Mesendoderm (in vitro differentiated cells): ENCODE data around the gene TGFB2.

Source experiments
- DNase-seq: peaks from one replicate; pipeline ENCODE4 v3.0.0; 2013
- H2AK5ac ChIP-seq: 2 replicates; pipeline ENCODE4 v1.6.1; 2013; ENCODE audit warnings: low read length, inconsistent platforms
- H2BK120ac ChIP-seq: 2 replicates; pipeline ENCODE4 v1.6.1; 2013; ENCODE audit warnings: low read depth, mild to moderate bottlenecking, low read length, moderate library complexity, mixed read lengths
- H2BK15ac ChIP-seq: replicated peaks from 2 replicates; pipeline ENCODE4 v1.6.1; 2013; ENCODE audit warnings: low read depth, mild to moderate bottlenecking, moderate library complexity
- H2BK5ac ChIP-seq: 2 replicates; pipeline ENCODE4 v1.6.1; 2013; ENCODE audit warnings: low read length, inconsistent platforms
- H3K18ac ChIP-seq: 2 replicates; pipeline ENCODE4 v1.6.1; 2013; ENCODE audit warnings: mild to moderate bottlenecking, low read length, mixed read lengths
- H3K23ac ChIP-seq: one replicate; pipeline ENCODE4 v1.6.1; 2013; ENCODE audit warnings: low read length
- H3K27ac ChIP-seq: 2 replicates; pipeline ENCODE4 v1.5.1; 2013; ENCODE audit warnings: low read depth, mild to moderate bottlenecking, inconsistent platforms, low read length, moderate library complexity
- H3K27me3 ChIP-seq: 2 replicates; pipeline ENCODE4 v1.6.1; 2013; ENCODE audit warnings: low read length, control low read depth, mild to moderate bottlenecking, inconsistent platforms; ENCODE audit not compliant: insufficient read depth, poor library complexity
- H3K36me3 ChIP-seq: 2 replicates; pipeline ENCODE4 v1.6.1; 2013; ENCODE audit warnings: low read length, inconsistent platforms; ENCODE audit not compliant: control insufficient read depth, insufficient read depth
- H3K4ac ChIP-seq: one replicate; pipeline ENCODE4 v1.6.1; 2013; ENCODE audit warnings: low read depth, mild to moderate bottlenecking, low read length, moderate library complexity
- H3K4me1 ChIP-seq: 2 replicates; pipeline ENCODE4 v1.6.1; 2013; ENCODE audit warnings: low read depth, low read length, inconsistent platforms; ENCODE audit not compliant: control insufficient read depth
- H3K4me2 ChIP-seq: 2 replicates; pipeline ENCODE4 v1.6.1; 2013; ENCODE audit warnings: low read length
- H3K4me3 ChIP-seq: 2 replicates; pipeline ENCODE4 v1.5.1; 2013; ENCODE audit warnings: mild to moderate bottlenecking, low read length
- H3K56ac ChIP-seq: one replicate; pipeline ENCODE4 v1.6.1; 2013; ENCODE audit warnings: low read length
- H3K79me1 ChIP-seq: 2 replicates; pipeline ENCODE4 v1.6.1; 2013; ENCODE audit warnings: low read length, inconsistent platforms
- H3K79me2 ChIP-seq: 2 replicates; pipeline ENCODE4 v1.6.1; 2013; ENCODE audit warnings: mild to moderate bottlenecking, low read length; ENCODE audit not compliant: control insufficient read depth, insufficient read depth
- H3K9ac ChIP-seq: 2 replicates; pipeline ENCODE4 v1.6.1; 2013; ENCODE audit warnings: low read length, inconsistent platforms
- H4K5ac ChIP-seq: one replicate; pipeline ENCODE4 v1.6.1; 2013; ENCODE audit warnings: low read length
- H4K8ac ChIP-seq: one replicate; pipeline ENCODE4 v1.6.1; 2013; ENCODE audit warnings: low read depth, mild to moderate bottlenecking, control low read depth, low read length, moderate library complexity
- WGBS: extraction: QIAGEN DNeasy Blood & Tissue Kit; methylation state at CpG from one replicate; pipeline ENCODE4 v1.1.7; 2013; ENCODE audit warnings: low lambda C conversion rate, missing lambda C conversion rate; ENCODE audit not compliant: insufficient coverage; ENCODE audit errors: extremely low coverage; 5-methylcytosine and 5-hydroxymethylcytosine counted together

TGFB2 gene

DNA sequence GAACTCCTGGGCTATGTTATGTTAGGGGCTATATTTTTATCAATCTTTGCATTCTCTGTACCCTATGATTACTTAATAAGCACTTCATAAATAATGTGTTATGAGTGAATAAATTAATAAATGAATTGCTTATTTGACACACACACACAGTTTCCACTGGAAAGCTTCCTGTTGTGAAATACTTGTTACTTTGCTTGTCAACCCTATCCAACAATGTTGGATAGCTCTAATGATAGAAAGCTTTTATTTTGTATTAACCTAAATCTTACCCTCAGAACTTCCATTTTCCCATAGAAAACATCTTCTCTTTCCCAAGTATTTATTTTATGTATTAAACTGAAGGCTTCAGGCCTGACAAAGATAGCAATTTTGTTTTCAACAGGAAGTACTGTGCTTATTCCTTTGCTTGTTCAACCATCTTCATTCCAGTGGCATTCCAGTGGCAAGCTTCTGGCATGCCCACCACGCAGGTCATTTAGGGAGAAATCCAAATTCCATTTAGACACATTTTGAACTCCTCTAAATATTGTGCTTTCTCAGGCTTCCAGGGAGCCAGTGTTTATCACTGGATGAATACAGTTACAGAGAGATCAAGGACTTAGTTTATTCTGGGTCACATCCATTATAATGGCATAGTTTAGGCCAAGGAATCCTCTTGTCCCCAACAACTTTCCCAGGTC, 134.4 kb downstream of the TGFB2 start:
- H3K36me3 ChIP-seq, result no peaks in the 10 kb centered on the region
- no peak overlapping the region for H3K4me3 ChIP-seq
- no peak overlapping the region for H3K23ac ChIP-seq
- WGBS, result no CpG with 5 or more reads among the region's 1 CpG
- no peaks in the 10 kb centered on the region for H3K79me1 ChIP-seq
- H3K79me2 ChIP-seq, result no peaks in the 10 kb centered on the region
- no peaks in the 10 kb centered on the region for H3K4me1 ChIP-seq
- H3K56ac ChIP-seq, result no peak overlapping the region
- no peak overlapping the region for H2BK120ac ChIP-seq
- no peak overlapping the region for H2BK5ac ChIP-seq
- no peak for DNase-seq
- no peak overlapping the region for H3K18ac ChIP-seq
- H3K27ac ChIP-seq, result no peak overlapping the region
- H4K8ac ChIP-seq, result no peak overlapping the region
- no peak overlapping the region for H3K4me2 ChIP-seq
- H3K4ac ChIP-seq, result no peak overlapping the region
- H2BK15ac ChIP-seq, result no peak overlapping the region
- H4K5ac ChIP-seq, result no peak overlapping the region
- no peak overlapping the region for H3K9ac ChIP-seq
- no peaks in the 10 kb centered on the region for H3K27me3 ChIP-seq
- H2AK5ac ChIP-seq, result no peak overlapping the region

- Histone ChIP-seq H3K79me1 (no peaks in the 10 kb centered on the region), H3K9ac (no peak overlapping the region), H3K4ac (no peak overlapping the region), H3K56ac (no peak overlapping the region), H3K4me1 (no peaks in the 10 kb centered on the region), H3K4me3 (no peak overlapping the region), H3K27me3 (no peaks in the 10 kb centered on the region), H3K18ac (no peak overlapping the region), H2AK5ac (no peak overlapping the region), H3K36me3 (no peaks in the 10 kb centered on the region), H3K27ac (no peak overlapping the region), H2BK5ac (no peak overlapping the region), H3K79me2 (no peaks in the 10 kb centered on the region), H4K5ac (no peak overlapping the region), H2BK15ac (no peak overlapping the region), H2BK120ac (no peak overlapping the region), H3K23ac (no peak overlapping the region), H4K8ac (no peak overlapping the region), H3K4me2 (no peak overlapping the region)
- WGBS, result no CpG with 5 or more reads among the region's 3 CpGs
- DNase-seq, result no peak
Measured at GRCh38 chr1:218480137-218480536, 135.0 kb downstream of the TGFB2 start.

- Histone ChIP-seq H4K5ac (no peak overlapping the region), H3K79me2 (no peaks in the 10 kb centered on the region), H3K79me1 (no peaks in the 10 kb centered on the region), H2BK120ac (no peak overlapping the region), H2BK15ac (no peak overlapping the region), H3K36me3 (no peaks in the 10 kb centered on the region), H3K9ac (no peak overlapping the region), H3K4me2 (no peak overlapping the region), H3K23ac (no peak overlapping the region), H3K4me1 (no peaks in the 10 kb centered on the region), H3K56ac (no peak overlapping the region), H2AK5ac (no peak overlapping the region), H3K18ac (no peak overlapping the region), H3K27me3 (no peaks in the 10 kb centered on the region), H3K27ac (no peak overlapping the region), H3K4me3 (no peak overlapping the region), H4K8ac (no peak overlapping the region), H2BK5ac (no peak overlapping the region), H3K4ac (no peak overlapping the region)
- WGBS, result no CpG with 5 or more reads among the region's 1 CpG
- DNase-seq, result no peak
Measured at GRCh38 chr1:218480588-218481099, 135.5 kb downstream of the TGFB2 start.

DNA sequence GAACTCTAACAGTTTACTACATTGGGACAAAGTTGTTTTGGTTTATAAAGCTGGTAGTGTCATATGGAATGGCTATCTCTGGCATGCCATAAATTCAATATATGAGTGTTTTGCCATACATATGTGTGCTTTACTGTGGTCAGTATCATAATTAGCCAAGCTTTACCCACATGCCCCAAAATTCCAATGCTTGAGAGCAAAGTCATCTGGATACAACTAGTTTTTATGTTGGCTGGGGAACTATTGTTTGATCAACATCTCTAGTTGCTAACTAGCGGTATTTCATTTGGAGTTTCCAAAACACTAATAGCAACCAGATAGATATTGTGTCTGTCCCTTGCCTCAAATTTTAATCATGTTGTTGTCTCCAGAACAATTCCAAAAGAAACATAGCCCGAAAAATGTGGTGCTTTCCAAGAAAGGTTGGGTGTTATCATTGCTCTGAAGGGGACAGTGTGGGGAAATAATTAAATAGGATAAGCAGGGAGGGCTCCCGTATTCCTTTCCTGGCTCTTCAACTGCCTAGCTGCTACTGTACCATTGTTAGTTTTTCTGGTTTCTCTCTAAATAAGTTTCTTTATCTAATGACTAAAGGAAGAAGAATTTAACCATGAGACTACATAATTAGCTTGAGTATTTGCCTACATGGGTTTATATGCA, 136.1 kb downstream of the TGFB2 start:
- Histone ChIP-seq H4K8ac (no peak overlapping the region), H3K18ac (no peak overlapping the region), H3K4me3 (no peak overlapping the region), H2BK15ac (no peak overlapping the region), H3K79me1 (no peaks in the 10 kb centered on the region), H4K5ac (no peak overlapping the region), H2BK120ac (no peak overlapping the region), H3K4ac (no peak overlapping the region), H2AK5ac (no peak overlapping the region), H3K4me1 (no peaks in the 10 kb centered on the region), H2BK5ac (no peak overlapping the region), H3K79me2 (no peaks in the 10 kb centered on the region), H3K56ac (no peak overlapping the region), H3K27me3 (no peaks in the 10 kb centered on the region), H3K4me2 (no peak overlapping the region), H3K36me3 (no peaks in the 10 kb centered on the region), H3K23ac (no peak overlapping the region), H3K9ac (no peak overlapping the region), H3K27ac (no peak overlapping the region)
- WGBS, result no CpG with 5 or more reads among the region's 3 CpGs
- DNase-seq, result no peak

GRCh38 chr1:218482683-218483082, 137.5 kb downstream of the TGFB2 start:
- no peak overlapping the region for H3K4me2 ChIP-seq

More at GRCh38 chr1:218482683-218483082, 137.5 kb downstream of the TGFB2 start:
- no peaks in the 10 kb centered on the region for H3K27me3 ChIP-seq
- DNase-seq, result no peak
- H4K8ac ChIP-seq, result no peak overlapping the region
- H2BK120ac ChIP-seq, result no peak overlapping the region
- no peak overlapping the region for H3K23ac ChIP-seq
- no peak overlapping the region for H2BK5ac ChIP-seq
- no peak overlapping the region for H3K18ac ChIP-seq
- H3K56ac ChIP-seq, result no peak overlapping the region
- no peak overlapping the region for H2AK5ac ChIP-seq
- H3K36me3 ChIP-seq, result no peaks in the 10 kb centered on the region
- H2BK15ac ChIP-seq, result no peak overlapping the region
- H3K4ac ChIP-seq, result no peak overlapping the region
- no peaks in the 10 kb centered on the region for H3K4me1 ChIP-seq
- no peaks in the 10 kb centered on the region for H3K79me2 ChIP-seq
- H3K9ac ChIP-seq, result no peak overlapping the region
- H3K27ac ChIP-seq, result no peak overlapping the region
- H4K5ac ChIP-seq, result no peak overlapping the region
- no CpG with 5 or more reads among the region's 5 CpGs for WGBS
- H3K4me3 ChIP-seq, result no peak overlapping the region
- no peaks in the 10 kb centered on the region for H3K79me1 ChIP-seq
